ENCODE results near the gene SNRNP35.

GRCh38 chr12:123427036-123427769, 30.7 kb upstream of the SNRNP35 start:
- TF ChIP-seq CTCF (IDR thresholded peaks at IDR 0.05): no peak
- no peak for TF ChIP-seq POLR2A (IDR thresholded peaks at IDR 0.05)

All from testis (tissue), 2 donors.